Measurements from ENCODE around the gene TBL1X. TPM values are rescaled to one million over a fixed set of nuclear protein-coding genes. Genes with fewer than 3 reads are reported as not detected.

The TBL1X gene
- polyA plus RNA-seq, 3 donors: 4.2 to 11.0 (median 10.9) TPM

- 89 to 95% (median 90%) methylated on average over 3 of the region's 3 CpGs for WGBS, 3 donors
- H3K27ac ChIP-seq (ENCODE audit: low read depth, low read length): no peak overlapping the region
Observed at GRCh38 chrX:9596837-9597236, 132.0 kb downstream of the TBL1X start.

- no peak overlapping the region for H3K27ac ChIP-seq (ENCODE audit: low read depth, low read length)
- 89 to 94% (median 90%) methylated on average over 13 of the region's 13 CpGs for WGBS, 3 donors
Observed at GRCh38 chrX:9597361-9598035, 132.6 kb downstream of the TBL1X start.

- H3K27ac ChIP-seq (ENCODE audit: low read depth, low read length): no peak overlapping the region
- WGBS, 3 donors: 34 to 74% (median 72%) methylated on average over 7 of the region's 7 CpGs
Observed at GRCh38 chrX:9598344-9598743, 133.5 kb downstream of the TBL1X start.

- H3K27ac ChIP-seq (ENCODE audit: low read depth, low read length): no peak overlapping the region
- 63 to 77% (median 76%) methylated on average over 15 to 17 of the region's 17 CpGs for WGBS, 3 donors
Observed at GRCh38 chrX:9604111-9604907, 139.5 kb downstream of the TBL1X start.

- no peak overlapping the region for H3K27ac ChIP-seq (ENCODE audit: low read depth, low read length)
- 76 to 81% (median 79%) methylated on average over 8 of the region's 8 CpGs for WGBS, 3 donors
Observed at GRCh38 chrX:9604908-9605306, 140.0 kb downstream of the TBL1X start.

- H3K27ac ChIP-seq (ENCODE audit: low read depth, low read length): no peak overlapping the region
Observed at GRCh38 chrX:9605484-9605883, 140.6 kb downstream of the TBL1X start.

- WGBS, 3 donors: 67 to 88% (median 78%) methylated on average over 7 of the region's 7 CpGs
- no peak overlapping the region for H3K27ac ChIP-seq (ENCODE audit: low read depth, low read length)
Observed at GRCh38 chrX:9606971-9607370, 142.1 kb downstream of the TBL1X start.

GRCh38 chrX:9609499-9609898 is 144.6 kb downstream of the TBL1X start:
- H3K27ac ChIP-seq (ENCODE audit: low read depth, low read length): no peak overlapping the region
- 88 to 94% (median 90%) methylated on average over 7 of the region's 7 CpGs for whole genome bisulfite sequencing, 3 donors

- H3K27ac ChIP-seq (ENCODE audit: low read depth, low read length): no peak overlapping the region
- WGBS, 3 donors: 81 to 89% (median 88%) methylated on average over 3 of the region's 3 CpGs
Observed at GRCh38 chrX:9609987-9610386, 145.1 kb downstream of the TBL1X start.

GRCh38 chrX:9610771-9611392 is 146.0 kb downstream of the TBL1X start:
- no peak overlapping the region for H3K27ac ChIP-seq (ENCODE audit: low read depth, low read length)
- 22 to 64% (median 60%) methylated on average over 5 of the region's 5 CpGs for WGBS, 3 donors

GRCh38 chrX:9611436-9612145 is 146.7 kb downstream of the TBL1X start:
- H3K27ac ChIP-seq (ENCODE audit: low read depth, low read length): no peak overlapping the region
- 77 to 89% (median 79%) methylated on average over 16 of the region's 16 CpGs for WGBS, 3 donors

- 78 to 98% (median 83%) methylated on average over 4 of the region's 4 CpGs for WGBS, 3 donors
- no peak overlapping the region for H3K27ac ChIP-seq (ENCODE audit: low read depth, low read length)
Observed at GRCh38 chrX:9612146-9612505, 147.3 kb downstream of the TBL1X start.

GRCh38 chrX:9614016-9614415 is 149.2 kb downstream of the TBL1X start:
- WGBS, 3 donors: 66 to 86% (median 71%) methylated on average over 1 of the region's 1 CpG
- no peak overlapping the region for H3K27ac ChIP-seq (ENCODE audit: low read depth, low read length)

GRCh38 chrX:9619133-9619532 is 154.3 kb downstream of the TBL1X start:
- WGBS, 3 donors: 90 to 96% (median 94%) methylated on average over 5 of the region's 5 CpGs
- H3K27ac ChIP-seq (ENCODE audit: low read depth, low read length): no peak overlapping the region

GRCh38 chrX:9619581-9619980 is 154.7 kb downstream of the TBL1X start:
- no peak overlapping the region for H3K27ac ChIP-seq (ENCODE audit: low read depth, low read length)
- WGBS, 3 donors: 78 to 97% (median 97%) methylated on average over 8 to 12 of the region's 12 CpGs

- 89 to 95% (median 93%) methylated on average over 3 of the region's 3 CpGs for WGBS, 3 donors
- no peak overlapping the region for H3K27ac ChIP-seq (ENCODE audit: low read depth, low read length)
Observed at GRCh38 chrX:9622128-9622527, 157.3 kb downstream of the TBL1X start.

- no peak overlapping the region for H3K27ac ChIP-seq (ENCODE audit: low read depth, low read length)
- WGBS, 3 donors: 78 to 84% (median 83%) methylated on average over 7 of the region's 7 CpGs
Observed at GRCh38 chrX:9626379-9626778, 161.5 kb downstream of the TBL1X start.

- WGBS, 3 donors: 64 to 82% (median 67%) methylated on average over 1 of the region's 1 CpG
- H3K27ac ChIP-seq (ENCODE audit: low read depth, low read length): no peak overlapping the region
Observed at GRCh38 chrX:9627922-9628321, 163.1 kb downstream of the TBL1X start.
